Measurements from ENCODE around the gene EYA2.
A peak's percentile ranks its signal among the peaks of the same experiment; 100 is the strongest.

EYA2 gene

GRCh38 chr20:47062226-47062890 is 167.7 kb downstream of the EYA2 start:
- no peak for DNase-seq (ENCODE audit: low read depth)
- no peak for TF ChIP-seq CTCF (conservative IDR thresholded peaks at IDR 0.05; ENCODE audit: low read length)
- no peak overlapping the region for H3K4me3 ChIP-seq (ENCODE audit: low read length)

GRCh38 chr20:47063407-47063806 is 168.8 kb downstream of the EYA2 start:
- no peak for DNase-seq (ENCODE audit: low read depth)
- H3K4me3 ChIP-seq (ENCODE audit: low read length), result no peak overlapping the region
- no peak for TF ChIP-seq CTCF (conservative IDR thresholded peaks at IDR 0.05; ENCODE audit: low read length)

GRCh38 chr20:47063808-47064207 is 169.2 kb downstream of the EYA2 start:
- DNase-seq (ENCODE audit: low read depth), result no peak
- H3K4me3 ChIP-seq (ENCODE audit: low read length), result no peak overlapping the region
- TF ChIP-seq CTCF (conservative IDR thresholded peaks at IDR 0.05; ENCODE audit: low read length), result no peak

GRCh38 chr20:47066484-47067270 is 172.0 kb downstream of the EYA2 start:
- no peak for TF ChIP-seq CTCF (conservative IDR thresholded peaks at IDR 0.05; ENCODE audit: low read length)
- H3K4me3 ChIP-seq (ENCODE audit: low read length), result no peak overlapping the region
- DNase-seq (ENCODE audit: low read depth), result no peak

- no peak overlapping the region for H3K4me3 ChIP-seq (ENCODE audit: low read length)
- DNase-seq (ENCODE audit: low read depth), result no peak
- no peak for TF ChIP-seq CTCF (conservative IDR thresholded peaks at IDR 0.05; ENCODE audit: low read length)
These were observed 173.1 kb downstream of the EYA2 start for GRCh38 chr20:47067776-47068175.

- DNase-seq (ENCODE audit: low read depth), result peak; percentile 8
- TF ChIP-seq CTCF (conservative IDR thresholded peaks at IDR 0.05; ENCODE audit: low read length), result no peak
- H3K4me3 ChIP-seq (ENCODE audit: low read length), result no peak overlapping the region
These were observed 175.5 kb downstream of the EYA2 start for GRCh38 chr20:47070176-47070575.

GRCh38 chr20:47071646-47072185 is 177.1 kb downstream of the EYA2 start:
- TF ChIP-seq CTCF (conservative IDR thresholded peaks at IDR 0.05; ENCODE audit: low read length), result no peak
- no peak overlapping the region for H3K4me3 ChIP-seq (ENCODE audit: low read length)

More at GRCh38 chr20:47071646-47072185, 177.1 kb downstream of the EYA2 start:
- no peak for DNase-seq (ENCODE audit: low read depth)
